Adipocyte (in vitro differentiated cells): Measurements from ENCODE around the gene NFATC1.

Experiments used
- DNase-seq: peaks from one replicate; pipeline ENCODE4 v3.0.0-alpha.2; 2015; ENCODE audit warnings: low read depth
- H3K27me3 ChIP-seq: replicated peaks from 2 replicates; pipeline ENCODE4 v1.7.0; 2013; ENCODE audit warnings: mild to moderate bottlenecking, low read length, moderate library complexity; ENCODE audit not compliant: control insufficient read depth, insufficient read depth
- H3K36me3 ChIP-seq: 2 replicates; pipeline ENCODE4 v1.7.0; 2013; ENCODE audit warnings: low read length, mild to moderate bottlenecking, moderate library complexity; ENCODE audit not compliant: control insufficient read depth, insufficient read depth, severe bottlenecking
- H3K4me1 ChIP-seq: 2 replicates; pipeline ENCODE4 v1.7.0; 2013; ENCODE audit warnings: mild to moderate bottlenecking, low read length, moderate library complexity; ENCODE audit not compliant: control insufficient read depth, insufficient read depth
- H3K4me3 ChIP-seq: 2 replicates; pipeline ENCODE4 v1.7.0; 2013; ENCODE audit warnings: mild to moderate bottlenecking, low read length, moderate library complexity
- H3K9ac ChIP-seq: 2 replicates; pipeline ENCODE4 v1.7.0; 2013; ENCODE audit warnings: mild to moderate bottlenecking, low read length, moderate library complexity
- H3K9me3 ChIP-seq: 2 replicates; pipeline ENCODE4 v1.7.0; 2013; ENCODE audit warnings: mild to moderate bottlenecking, low read length, moderate library complexity; ENCODE audit not compliant: control insufficient read depth

The NFATC1 gene

GRCh38 chr18:79542213-79542612 lies 146.5 kb downstream of the NFATC1 start:
- no peak overlapping the region for H3K9ac ChIP-seq
- no peaks in the 10 kb centered on the region for H3K4me1 ChIP-seq
- no peaks in the 10 kb centered on the region for H3K36me3 ChIP-seq
- H3K9me3 ChIP-seq, result peaks cover 24% of the 10 kb centered on the region
- H3K4me3 ChIP-seq, result no peak overlapping the region
- DNase-seq, result no peak
- H3K27me3 ChIP-seq, result peaks cover 46% of the 10 kb centered on the region

GRCh38 chr18:79542876-79543750 lies 147.4 kb downstream of the NFATC1 start:
- H3K36me3 ChIP-seq, result no peaks in the 10 kb centered on the region
- DNase-seq, result no peak
- H3K4me3 ChIP-seq, result no peak overlapping the region
- H3K9ac ChIP-seq, result no peak overlapping the region
- H3K4me1 ChIP-seq, result no peaks in the 10 kb centered on the region
- H3K27me3 ChIP-seq, result peaks cover 42% of the 10 kb centered on the region
- peaks cover 16% of the 10 kb centered on the region for H3K9me3 ChIP-seq

DNA sequence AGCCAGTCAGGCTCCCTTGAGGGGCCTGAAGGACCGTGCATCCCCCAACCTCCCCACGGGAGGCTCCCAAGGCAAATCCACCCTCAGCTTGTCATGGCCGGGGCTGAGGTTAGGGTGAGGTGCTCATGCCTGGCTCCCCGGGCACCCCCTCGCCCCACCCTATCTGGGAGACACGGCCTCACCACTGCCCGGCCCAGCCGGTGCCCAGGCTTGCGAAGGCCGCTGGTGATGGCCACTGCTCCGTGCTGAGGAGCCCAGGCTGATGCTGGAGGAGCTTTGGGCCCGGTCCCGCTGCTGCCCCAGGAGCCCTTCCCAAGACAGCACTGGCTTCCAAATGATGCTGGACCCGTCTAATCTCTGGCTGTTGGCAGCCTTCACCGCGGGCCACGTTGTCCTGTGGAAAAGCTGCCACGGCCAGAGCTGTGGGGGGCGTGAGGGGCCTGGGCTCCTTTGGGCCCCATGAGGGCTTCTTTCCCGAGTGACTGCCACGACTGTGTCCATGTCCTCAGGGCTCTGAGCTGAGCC lies 148.2 kb downstream of the NFATC1 start:
- Histone ChIP-seq H3K4me1 (no peaks in the 10 kb centered on the region), H3K9ac (no peak overlapping the region), H3K9me3 (peaks cover 9% of the 10 kb centered on the region), H3K27me3 (peaks cover 47% of the 10 kb centered on the region), H3K4me3 (no peak overlapping the region), H3K36me3 (no peaks in the 10 kb centered on the region)
- no peak for DNase-seq

DNA sequence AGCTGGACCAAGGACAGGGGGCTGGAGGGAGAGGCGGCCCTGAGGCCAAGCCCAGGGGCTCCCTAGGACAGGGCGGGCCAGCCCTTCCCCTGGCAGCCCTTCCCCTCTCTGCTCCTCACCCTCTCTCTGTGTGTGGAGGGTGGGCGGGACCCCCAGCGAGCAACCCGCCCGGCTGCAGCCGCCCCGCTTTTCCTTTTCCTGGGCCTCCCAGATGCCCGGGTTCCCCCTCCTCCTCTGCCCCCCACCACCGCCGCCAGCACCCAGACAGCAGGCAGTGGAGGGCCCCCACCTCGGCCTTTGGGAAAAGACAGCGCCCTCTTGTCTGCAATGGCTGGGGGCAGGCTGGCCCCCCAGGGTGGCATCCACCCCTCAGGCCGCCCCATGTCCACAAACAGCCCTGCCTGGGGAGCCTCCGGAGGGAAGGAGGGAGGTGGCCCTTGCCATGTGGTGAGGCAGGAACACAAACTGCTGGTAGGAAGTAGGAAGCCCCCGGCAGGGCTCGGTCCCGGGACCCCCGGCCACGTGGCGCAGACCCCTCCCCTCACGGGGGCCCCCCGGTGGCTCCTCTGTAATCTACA lies 148.7 kb downstream of the NFATC1 start:
- Histone ChIP-seq H3K4me3 (no peak overlapping the region), H3K4me1 (no peaks in the 10 kb centered on the region), H3K9me3 (peaks cover 4% of the 10 kb centered on the region), H3K36me3 (no peaks in the 10 kb centered on the region), H3K27me3 (peaks cover 44% of the 10 kb centered on the region), H3K9ac (no peak overlapping the region)
- DNase-seq, result no peak

DNA sequence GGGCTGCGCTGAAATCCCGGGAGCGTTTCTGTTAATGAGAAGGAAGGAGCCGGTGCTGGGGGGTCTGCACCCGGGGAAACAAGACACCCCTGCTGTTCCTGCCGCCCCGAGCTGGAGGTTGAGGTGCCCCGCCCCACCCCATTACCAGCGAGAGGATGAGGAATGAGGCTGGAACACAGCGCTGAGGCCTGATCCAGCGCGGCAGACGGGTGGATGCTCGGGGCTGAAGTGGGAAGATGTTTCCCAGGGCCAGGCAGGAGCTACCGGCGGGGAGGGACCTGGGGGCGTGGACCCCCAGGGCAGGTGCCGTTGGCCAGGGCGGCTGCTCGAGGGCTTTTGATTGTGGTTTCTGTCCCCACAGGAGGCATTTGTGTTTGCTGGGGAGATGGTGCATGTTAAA lies 149.5 kb downstream of the NFATC1 start:
- Histone ChIP-seq H3K36me3 (no peaks in the 10 kb centered on the region), H3K9me3 (no peaks in the 10 kb centered on the region), H3K4me1 (no peaks in the 10 kb centered on the region), H3K4me3 (no peak overlapping the region), H3K27me3 (peaks cover 37% of the 10 kb centered on the region), H3K9ac (no peak overlapping the region)
- DNase-seq, result no peak

DNA sequence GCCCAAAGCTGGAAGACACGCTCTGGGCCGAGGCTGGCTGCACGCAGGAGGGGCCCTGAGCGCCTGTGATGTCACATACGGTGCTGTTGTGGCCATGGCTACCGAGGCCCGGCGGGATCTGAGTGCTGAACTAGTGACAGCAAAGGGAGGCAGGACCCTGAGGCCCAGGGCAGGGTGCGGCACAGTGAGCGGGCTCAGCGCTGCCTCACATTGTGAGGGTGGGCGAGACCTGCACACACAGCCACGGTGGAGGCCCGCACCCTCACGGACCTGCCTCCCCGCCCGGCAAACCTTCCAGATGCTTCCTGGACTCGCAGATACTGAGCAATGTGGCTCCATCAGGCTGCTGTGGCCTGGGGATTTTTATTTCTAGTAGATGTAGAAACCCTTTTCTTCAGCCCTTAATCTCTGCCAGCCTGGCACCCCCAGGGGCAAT lies 150.0 kb downstream of the NFATC1 start:
- Histone ChIP-seq H3K36me3 (no peaks in the 10 kb centered on the region), H3K9ac (no peak overlapping the region), H3K4me3 (no peak overlapping the region), H3K9me3 (no peaks in the 10 kb centered on the region), H3K27me3 (peaks cover 33% of the 10 kb centered on the region), H3K4me1 (no peaks in the 10 kb centered on the region)
- DNase-seq, result no peak

DNA sequence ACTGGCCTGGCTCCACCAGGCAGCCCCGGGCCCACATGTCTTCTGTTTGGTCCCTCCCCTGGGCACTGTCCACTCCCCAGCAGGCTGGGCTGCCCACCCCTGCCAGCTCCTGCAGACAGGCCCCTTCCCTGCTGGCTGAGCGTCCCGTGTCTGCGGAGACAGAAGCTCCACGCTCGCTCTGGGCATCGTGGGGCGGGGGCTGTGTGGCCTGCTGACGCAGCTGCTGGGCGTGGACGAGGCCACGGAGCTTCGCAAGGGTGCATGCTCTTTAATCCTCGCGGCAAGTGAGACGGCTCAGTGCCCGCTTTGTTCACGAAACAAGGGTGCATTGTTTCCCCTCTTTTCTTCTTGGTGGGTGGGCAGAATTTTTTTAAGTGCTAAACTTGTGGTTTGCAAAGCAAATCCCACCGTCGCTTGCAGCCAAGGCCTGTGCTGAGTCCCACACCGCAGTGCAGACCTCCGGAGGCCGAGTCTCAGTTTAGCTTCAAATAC lies 151.1 kb downstream of the NFATC1 start:
- peaks cover 24% of the 10 kb centered on the region for H3K27me3 ChIP-seq
- DNase-seq, result no peak
- no peak overlapping the region for H3K9ac ChIP-seq
- no peaks in the 10 kb centered on the region for H3K9me3 ChIP-seq
- no peak overlapping the region for H3K4me3 ChIP-seq
- H3K36me3 ChIP-seq, result no peaks in the 10 kb centered on the region
- H3K4me1 ChIP-seq, result no peaks in the 10 kb centered on the region

- Histone ChIP-seq H3K4me3 (no peak overlapping the region), H3K36me3 (no peaks in the 10 kb centered on the region), H3K27me3 (peaks cover 25% of the 10 kb centered on the region), H3K9ac (no peak overlapping the region), H3K9me3 (no peaks in the 10 kb centered on the region), H3K4me1 (no peaks in the 10 kb centered on the region)
- DNase-seq, result no peak
These were observed 151.8 kb downstream of the NFATC1 start for GRCh38 chr18:79547413-79548076.

GRCh38 chr18:79548077-79548450 lies 152.3 kb downstream of the NFATC1 start:
- DNase-seq, result no peak
- H3K4me3 ChIP-seq, result no peak overlapping the region
- H3K9me3 ChIP-seq, result no peaks in the 10 kb centered on the region

GRCh38 chr18:79548621-79548985 lies 152.9 kb downstream of the NFATC1 start:
- Histone ChIP-seq H3K4me1 (no peaks in the 10 kb centered on the region), H3K9ac (no peak overlapping the region), H3K27me3 (peaks cover 21% of the 10 kb centered on the region), H3K9me3 (no peaks in the 10 kb centered on the region), H3K4me3 (no peak overlapping the region), H3K36me3 (no peaks in the 10 kb centered on the region)
- DNase-seq, result no peak

More at GRCh38 chr18:79548077-79548450, 152.3 kb downstream of the NFATC1 start:
- no peaks in the 10 kb centered on the region for H3K4me1 ChIP-seq
- peaks cover 26% of the 10 kb centered on the region for H3K27me3 ChIP-seq
- H3K36me3 ChIP-seq, result no peaks in the 10 kb centered on the region
- H3K9ac ChIP-seq, result no peak overlapping the region

GRCh38 chr18:79548986-79549637 lies 153.4 kb downstream of the NFATC1 start:
- Histone ChIP-seq H3K36me3 (no peaks in the 10 kb centered on the region), H3K4me1 (no peaks in the 10 kb centered on the region), H3K9me3 (no peaks in the 10 kb centered on the region), H3K4me3 (no peak overlapping the region), H3K9ac (no peak overlapping the region), H3K27me3 (peaks cover 25% of the 10 kb centered on the region)
- no peak for DNase-seq
